Right atrium auricular region (tissue), 2 donors: Measurements from ENCODE around the gene ZDHHC18. TPM values are rescaled to one million over a fixed set of nuclear protein-coding genes. Genes with fewer than 3 reads are reported as not detected.
A peak's percentile ranks its signal among the peaks of the same experiment; 100 is the strongest.

Source experiments
- DNase-seq: peaks from one replicate; pipeline ENCODE4 v3.0.0-alpha.2; 2019; ENCODE audit warnings: low spot score
- H3K27ac ChIP-seq, 2 donors: fragments of 200-600 bp; sonication (generic); 1 replicate in 1 of 2; 2 replicates in 1 of 2; pipeline ENCODE4 v1.5.1; 2016 to 2019
- H3K27me3 ChIP-seq, 2 donors: fragments of 200-600 bp; sonication (generic); one replicate each; pipeline versions ENCODE4 v1.5.1 to v1.6.0; 2017 to 2019
- H3K36me3 ChIP-seq: fragments of 200-600 bp; sonication (generic); one replicate; pipeline ENCODE4 v1.5.1; 2016
- H3K4me1 ChIP-seq, 2 donors: fragments of 200-600 bp; sonication (generic); one replicate each; pipeline versions ENCODE4 v1.5.1 to v1.6.0; 2017 to 2019
- H3K4me3 ChIP-seq, 2 donors: fragments of 200-600 bp; sonication (generic); 1 replicate in 1 of 2; 2 replicates in 1 of 2; pipeline ENCODE4 v1.5.1; 2017 to 2019; ENCODE audit warnings: mild to moderate bottlenecking in 1 of 2, moderate library complexity in 1 of 2
- H3K9me3 ChIP-seq, 2 donors: fragments of 200-600 bp; sonication (generic); one replicate each; pipeline ENCODE4 v1.5.1; 2019
- CTCF ChIP-seq, 2 donors: fragments of 200-600 bp; sonication (generic); IDR thresholded peaks; one replicate each; pipeline ENCODE4 v1.5.1; 2019; ENCODE audit warnings: antibody characterized with exemption in 2 of 2
- total RNA-seq, 2 donors: library from RNA; depleted of rRNA; stranded (reverse); fragments of >200 nt; gene quantifications; one replicate each; pipeline ENCODE4 v1.1.0, GENCODE V29; 2016

Gene ZDHHC18
- total RNA-seq, 2 donors from 2014 or later = 19.8 to 22.5 TPM

GRCh38 chr1:26789931-26790330 lies 36.6 kb upstream of the ZDHHC18 start:
- Histone ChIP-seq H3K27me3 (no peaks in the 10 kb centered on the region), H3K9me3 (no peaks in the 10 kb centered on the region), H3K27ac (no peak overlapping the region), H3K4me3 (no peak overlapping the region), H3K36me3 (peaks cover 10% of the 10 kb centered on the region), H3K4me1 (peaks cover 0 to 49% of the 10 kb centered on the region in 2 donors)
- no peak for TF ChIP-seq CTCF (IDR thresholded peaks at IDR 0.05)
- DNase-seq = no peak

GRCh38 chr1:26790551-26790953 lies 35.9 kb upstream of the ZDHHC18 start:
- H3K4me1 ChIP-seq = peaks cover 0 to 43% of the 10 kb centered on the region in 2 donors
- TF ChIP-seq CTCF (IDR thresholded peaks at IDR 0.05) = no peak
- peak overlapping the region in 1 of 2 donors; percentile 5 for H3K27ac ChIP-seq
- H3K4me3 ChIP-seq = no peak overlapping the region
- peaks cover 14% of the 10 kb centered on the region for H3K36me3 ChIP-seq
- no peaks in the 10 kb centered on the region for H3K9me3 ChIP-seq
- no peaks in the 10 kb centered on the region for H3K27me3 ChIP-seq
- DNase-seq = no peak

- Histone ChIP-seq H3K36me3 (peaks cover 14% of the 10 kb centered on the region), H3K27me3 (no peaks in the 10 kb centered on the region), H3K4me3 (no peak overlapping the region), H3K27ac (peak overlapping the region in 1 of 2 donors; percentile 5), H3K4me1 (peaks cover 0 to 37% of the 10 kb centered on the region in 2 donors), H3K9me3 (no peaks in the 10 kb centered on the region)
- DNase-seq = no peak
- no peak for TF ChIP-seq CTCF (IDR thresholded peaks at IDR 0.05)
These were observed 35.3 kb upstream of the ZDHHC18 start for GRCh38 chr1:26791148-26791547.

GRCh38 chr1:26791626-26792025 lies 34.9 kb upstream of the ZDHHC18 start:
- no peak for DNase-seq
- Histone ChIP-seq H3K36me3 (peaks cover 14% of the 10 kb centered on the region), H3K4me3 (no peak overlapping the region), H3K4me1 (peaks cover 0 to 35% of the 10 kb centered on the region in 2 donors), H3K27me3 (no peaks in the 10 kb centered on the region), H3K27ac (peak overlapping the region in 1 of 2 donors; percentile 26), H3K9me3 (no peaks in the 10 kb centered on the region)
- TF ChIP-seq CTCF (IDR thresholded peaks at IDR 0.05) = no peak

GRCh38 chr1:26792924-26793323 lies 33.6 kb upstream of the ZDHHC18 start:
- H3K9me3 ChIP-seq = no peaks in the 10 kb centered on the region
- no peak overlapping the region for H3K27ac ChIP-seq
- no peak for DNase-seq
- H3K27me3 ChIP-seq = no peaks in the 10 kb centered on the region
- H3K4me1 ChIP-seq = peaks cover 0 to 38% of the 10 kb centered on the region in 2 donors
- no peak for TF ChIP-seq CTCF (IDR thresholded peaks at IDR 0.05)
- no peak overlapping the region for H3K4me3 ChIP-seq
- H3K36me3 ChIP-seq = peaks cover 14% of the 10 kb centered on the region

GRCh38 chr1:26794391-26794790 lies 32.1 kb upstream of the ZDHHC18 start:
- no peak overlapping the region for H3K4me3 ChIP-seq
- H3K9me3 ChIP-seq = no peaks in the 10 kb centered on the region
- no peak for TF ChIP-seq CTCF (IDR thresholded peaks at IDR 0.05)
- peaks cover 0 to 49% of the 10 kb centered on the region in 2 donors for H3K4me1 ChIP-seq
- H3K27ac ChIP-seq = no peak overlapping the region
- no peak for DNase-seq
- H3K36me3 ChIP-seq = peaks cover 14% of the 10 kb centered on the region
- no peaks in the 10 kb centered on the region for H3K27me3 ChIP-seq
